CD14-positive monocyte (primary cell): ENCODE data around the gene USP1. TPM values are rescaled to one million over a fixed set of nuclear protein-coding genes. Genes with fewer than 3 reads are reported as not detected.
A peak's percentile ranks its signal among the peaks of the same experiment; 100 is the strongest.

Experiments used
- DNase-seq, 3 donors: peaks; one replicate each; pipeline ENCODE4 v3.0.0-alpha.2; 2011 to 2022
- H2AFZ ChIP-seq: 2 replicates; pipeline ENCODE4 v1.6.0; 2012; ENCODE audit warnings: mild to moderate bottlenecking, low read depth, low read length, inconsistent platforms; ENCODE audit not compliant: insufficient read depth, poor library complexity, severe bottlenecking
- H3K27ac ChIP-seq, 2 donors: 1 replicate in 1 of 2; 2 replicates in 1 of 2; pipeline ENCODE4 v1.5.1; 2012 to 2013; ENCODE audit warnings: low read length in 2 of 2, control low read depth in 1 of 2, inconsistent platforms in 1 of 2, low read depth in 1 of 2, mild to moderate bottlenecking in 1 of 2
- H3K27me3 ChIP-seq, 2 donors: one replicate each; pipeline versions ENCODE4 v1.6.0 to v1.6.1; 2011 to 2013; ENCODE audit warnings: low read length in 2 of 2; ENCODE audit not compliant: control insufficient read depth in 2 of 2, insufficient read depth in 2 of 2
- H3K36me3 ChIP-seq, 2 donors: replicated peaks in 1 of 2; 1 replicate in 1 of 2; 2 replicates in 1 of 2; pipeline versions ENCODE4 v1.5.1 to v1.6.1; 2012 to 2013; ENCODE audit warnings: low read length in 2 of 2, control low read depth in 1 of 2, inconsistent platforms in 1 of 2, mild to moderate bottlenecking in 1 of 2; ENCODE audit not compliant: insufficient read depth in 2 of 2, control insufficient read depth in 1 of 2
- H3K4me1 ChIP-seq, 2 donors: 1 replicate in 1 of 2; 2 replicates in 1 of 2; pipeline versions ENCODE4 v1.5.1 to v1.6.1; 2012 to 2013; ENCODE audit warnings: low read length in 2 of 2, control low read depth in 1 of 2, inconsistent platforms in 1 of 2, mild to moderate bottlenecking in 1 of 2, moderate library complexity in 1 of 2; ENCODE audit not compliant: insufficient read depth in 2 of 2, control insufficient read depth in 1 of 2
- H3K4me2 ChIP-seq: replicated peaks from 2 replicates; pipeline ENCODE3; 2012; ENCODE audit warnings: low read length, moderate library complexity, mild to moderate bottlenecking; ENCODE audit not compliant: poor library complexity, severe bottlenecking; ENCODE audit errors: extremely low read depth
- H3K4me3 ChIP-seq, 3 experiments: fragments of 200-600 bp in 1 of 3; sonication (generic) in 1 of 3; replicated peaks in 1 of 3; 1 replicate in 2 of 3; 2 replicates in 1 of 3; pipeline ENCODE4 v1.5.1; 2011 to 2013; ENCODE audit warnings: low read length in 3 of 3, mild to moderate bottlenecking in 3 of 3, control low read depth in 2 of 3, low read depth in 2 of 3, inconsistent platforms in 1 of 3, moderate library complexity in 1 of 3
- H3K79me2 ChIP-seq: 2 replicates; pipeline ENCODE4 v1.6.0; 2012; ENCODE audit warnings: mild to moderate bottlenecking, control low read depth, inconsistent platforms, low read length, moderate library complexity; ENCODE audit not compliant: insufficient read depth
- H3K9ac ChIP-seq: 2 replicates; pipeline ENCODE4 v1.6.0; 2017; ENCODE audit warnings: low read length, mild to moderate bottlenecking; ENCODE audit not compliant: insufficient read depth, poor library complexity, severe bottlenecking
- H3K9me3 ChIP-seq, 2 donors: replicated peaks in 1 of 2; 1 replicate in 1 of 2; 2 replicates in 1 of 2; pipeline versions ENCODE4 v1.5.1 to v1.6.1; 2012 to 2013; ENCODE audit warnings: low read length in 2 of 2, control low read depth in 1 of 2; ENCODE audit not compliant: control insufficient read depth in 1 of 2, insufficient read depth in 1 of 2
- H4K20me1 ChIP-seq: 2 replicates; pipeline ENCODE4 v1.6.0; 2012; ENCODE audit warnings: mild to moderate bottlenecking, low read length, control low read depth, moderate library complexity; ENCODE audit not compliant: insufficient read depth
- H3K27ac Mint-ChIP-seq, 7 donors: one replicate each; pipeline ENCODE4 v1.8.0; 2020; ENCODE audit warnings: mild to moderate bottlenecking in 7 of 7, mixed read lengths in 7 of 7, moderate library complexity in 6 of 7, inconsistent platforms in 2 of 7
- H3K27me3 Mint-ChIP-seq, 3 donors: one replicate each; pipeline ENCODE4 v1.8.0; 2021 to 2022; ENCODE audit warnings: low read depth in 3 of 3, mild to moderate bottlenecking in 3 of 3, mixed read lengths in 3 of 3, moderate library complexity in 3 of 3, inconsistent platforms in 1 of 3
- H3K36me3 Mint-ChIP-seq, 2 donors: one replicate each; pipeline ENCODE4 v1.8.0; 2020; ENCODE audit warnings: mixed read lengths in 2 of 2, inconsistent platforms in 1 of 2, mild to moderate bottlenecking in 1 of 2
- H3K4me1 Mint-ChIP-seq: one replicate; pipeline ENCODE4 v1.8.0; 2020; ENCODE audit warnings: mild to moderate bottlenecking, mixed read lengths
- H3K4me3 Mint-ChIP-seq, 2 donors: one replicate each; pipeline ENCODE4 v1.8.0; 2020; ENCODE audit warnings: mild to moderate bottlenecking in 2 of 2, mixed read lengths in 2 of 2, moderate library complexity in 1 of 2
- H3K9me3 Mint-ChIP-seq, 7 donors: one replicate each; pipeline ENCODE4 v1.8.0; 2020 to 2022; ENCODE audit warnings: mixed read lengths in 7 of 7, mild to moderate bottlenecking in 6 of 7, moderate library complexity in 6 of 7, inconsistent platforms in 2 of 7
- WGBS: methylation state at CpG from one replicate; pipeline ENCODE4 v1.1.5; 2013; ENCODE audit warnings: missing lambda C conversion rate; ENCODE audit not compliant: insufficient coverage; 5-methylcytosine and 5-hydroxymethylcytosine counted together
- intact Hi-C, 2 donors: fragments of 100-400 bp; cut with micrococcal nuclease; formaldehyde crosslinking; loops; one replicate each; pipeline versions ENCODE4 v1.15.0 to v1.15.1; 2023
- polyA plus RNA-seq, 3 donors: library from polyadenylated mRNA; depleted of rRNA in 1 of 3; unstranded in 2 of 3; stranded (reverse) in 1 of 3; fragments of 300-500 nt in 2 of 3; fragments of >200 nt in 1 of 3; fragmentation: Illumina TruSeq in 2 of 3; gene quantifications; 1 replicate in 2 of 3; 2 replicates in 1 of 3; pipeline ENCODE4 v1.2.3, GENCODE V29; 2012 to 2021
- TF ChIP-seq, protein P1 (sequence below): fragments of 200-600 bp; IDR thresholded peaks from one replicate; pipeline ENCODE4 v1.8.0; 2022; ENCODE audit warnings: antibody characterized with exemption, mild to moderate bottlenecking

The USP1 gene
- polyA plus RNA-seq, 3 donors: 5.3 to 24.0 (median 13.6) TPM

DNA sequence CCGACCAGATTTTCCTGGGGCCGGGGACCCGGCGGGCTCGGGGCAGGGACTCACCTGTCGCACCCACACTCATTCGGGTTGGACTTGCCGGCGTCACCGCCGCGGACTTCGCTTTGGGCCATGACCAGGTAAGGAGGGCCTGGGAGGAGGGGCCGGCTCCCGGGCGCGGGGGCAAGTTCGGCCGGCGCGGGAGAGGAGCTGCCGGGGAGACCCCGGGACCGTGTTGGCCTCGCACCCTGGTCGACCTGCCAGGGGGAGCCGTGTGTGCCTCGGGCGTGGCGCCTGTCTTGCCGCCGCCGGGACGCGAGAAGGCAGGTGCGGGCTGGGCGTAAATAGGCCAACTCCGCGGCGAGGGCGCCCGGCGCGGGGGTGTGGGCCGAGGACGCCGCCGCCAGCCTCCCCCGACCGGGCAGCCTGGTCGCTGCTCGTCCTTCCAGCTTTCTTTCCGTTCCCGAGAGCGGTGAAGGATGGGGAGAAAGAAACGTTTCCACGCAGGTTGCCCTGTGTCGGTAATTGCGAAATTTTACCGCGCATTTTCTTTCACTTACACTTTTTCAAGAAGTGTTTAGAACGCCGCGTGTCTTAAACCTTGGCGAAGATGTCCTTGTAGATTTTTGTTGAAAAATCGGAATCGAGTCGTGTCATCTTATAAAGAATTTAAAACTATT, 558 bp downstream of the USP1 start:
- Histone ChIP-seq H4K20me1 (peaks cover 9% of the 10 kb centered on the region), H2AFZ (peak overlapping the region; percentile 99), H3K9ac (peak overlapping the region; percentile 96), H3K27me3 (no peaks in the 10 kb centered on the region), H3K27ac (peak overlapping the region; percentile 96 to 98), H3K79me2 (peaks cover 55% of the 10 kb centered on the region), H3K4me1 (peaks cover 16 to 31% of the 10 kb centered on the region in 2 donors), H3K36me3 (peaks cover 8 to 13% of the 10 kb centered on the region in 2 donors), H3K4me3 (peak overlapping the region; percentile 79 to 95 (median 93)), H3K4me2 (peak overlapping the region; percentile 95), H3K9me3 (no peaks in the 10 kb centered on the region)
- Mint-ChIP-seq H3K4me3 (peak overlapping the region; percentile 97), H3K27ac (peak overlapping the region; percentile 24 to 99 (median 99)), H3K27me3 (peaks cover 0 to 2% (median 2%) of the 10 kb centered on the region in 3 donors), H3K4me1 (peaks cover 34% of the 10 kb centered on the region), H3K9me3 (no peaks in the 10 kb centered on the region), H3K36me3 (peaks cover 11 to 13% of the 10 kb centered on the region in 2 donors)
- intact Hi-C loops: loop anchor here (5.0 kb wide), 1 partner anchor 350 kb away; no protein-coding TSS in a partner anchor
- TF ChIP-seq, protein P1, sequence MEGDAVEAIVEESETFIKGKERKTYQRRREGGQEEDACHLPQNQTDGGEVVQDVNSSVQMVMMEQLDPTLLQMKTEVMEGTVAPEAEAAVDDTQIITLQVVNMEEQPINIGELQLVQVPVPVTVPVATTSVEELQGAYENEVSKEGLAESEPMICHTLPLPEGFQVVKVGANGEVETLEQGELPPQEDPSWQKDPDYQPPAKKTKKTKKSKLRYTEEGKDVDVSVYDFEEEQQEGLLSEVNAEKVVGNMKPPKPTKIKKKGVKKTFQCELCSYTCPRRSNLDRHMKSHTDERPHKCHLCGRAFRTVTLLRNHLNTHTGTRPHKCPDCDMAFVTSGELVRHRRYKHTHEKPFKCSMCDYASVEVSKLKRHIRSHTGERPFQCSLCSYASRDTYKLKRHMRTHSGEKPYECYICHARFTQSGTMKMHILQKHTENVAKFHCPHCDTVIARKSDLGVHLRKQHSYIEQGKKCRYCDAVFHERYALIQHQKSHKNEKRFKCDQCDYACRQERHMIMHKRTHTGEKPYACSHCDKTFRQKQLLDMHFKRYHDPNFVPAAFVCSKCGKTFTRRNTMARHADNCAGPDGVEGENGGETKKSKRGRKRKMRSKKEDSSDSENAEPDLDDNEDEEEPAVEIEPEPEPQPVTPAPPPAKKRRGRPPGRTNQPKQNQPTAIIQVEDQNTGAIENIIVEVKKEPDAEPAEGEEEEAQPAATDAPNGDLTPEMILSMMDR: no peak
- WGBS: under 1% methylated on average over 54 of the region's 68 CpGs
- DNase-seq: peak in 2 of 3 donors; percentile 40 to 52

DNA sequence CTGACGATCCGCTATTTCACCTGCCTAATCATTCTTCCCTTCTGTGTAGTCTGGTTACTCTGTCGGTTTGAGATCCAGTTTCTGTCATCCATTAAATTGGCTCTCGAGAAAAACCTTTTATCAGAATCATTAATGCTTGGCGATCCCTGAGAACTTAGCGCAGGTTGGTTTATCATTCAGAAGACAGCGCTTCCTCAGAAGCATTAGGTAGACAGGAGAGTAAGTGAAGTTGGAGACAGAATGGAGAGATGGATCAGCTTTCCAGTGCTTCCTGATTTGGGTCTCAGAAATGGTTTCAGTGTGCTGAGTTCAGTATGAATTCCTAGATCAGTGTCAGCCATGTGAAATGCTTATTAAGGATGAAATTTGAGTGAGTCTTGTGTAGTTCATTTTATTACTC, 1.3 kb downstream of the USP1 start:
- H3K4me3 ChIP-seq: peak overlapping the region; percentile 79 to 95 (median 93)
- H4K20me1 ChIP-seq: peaks cover 9% of the 10 kb centered on the region
- peak overlapping the region; percentile 91 to 97 for H3K4me3 Mint-ChIP-seq
- peak in 2 of 3 donors; percentile 14 to 20 for DNase-seq
- H3K27me3 Mint-ChIP-seq: peaks cover 0 to 2% (median 2%) of the 10 kb centered on the region in 3 donors
- H3K9me3 ChIP-seq: no peaks in the 10 kb centered on the region
- peaks cover 17 to 20% of the 10 kb centered on the region in 2 donors for H3K36me3 Mint-ChIP-seq
- H3K9me3 Mint-ChIP-seq: no peaks in the 10 kb centered on the region
- no peaks in the 10 kb centered on the region for H3K27me3 ChIP-seq
- 5% methylated on average over 4 of the region's 7 CpGs for WGBS
- H3K27ac Mint-ChIP-seq: peak overlapping the region in 5 of 7 donors; percentile 53 to 82 (median 79)
- H3K27ac ChIP-seq: peak overlapping the region in 1 of 2 donors; percentile 98
- intact Hi-C loops: loop anchor here (5.0 kb wide), 1 partner anchor 349 kb away; no protein-coding TSS in a partner anchor
- peaks cover 34% of the 10 kb centered on the region for H3K4me1 Mint-ChIP-seq
- peak overlapping the region; percentile 99 for H2AFZ ChIP-seq
- peaks cover 14 to 21% of the 10 kb centered on the region in 2 donors for H3K36me3 ChIP-seq
- peaks cover 16 to 31% of the 10 kb centered on the region in 2 donors for H3K4me1 ChIP-seq
- H3K4me2 ChIP-seq: peak overlapping the region; percentile 95
- peak overlapping the region; percentile 96 for H3K9ac ChIP-seq
- TF ChIP-seq, protein P1: no peak
- peaks cover 63% of the 10 kb centered on the region for H3K79me2 ChIP-seq
